OCI-LY3 (cell line): ENCODE measurements around the gene ZNF438.

ENCODE experiments used
- H2AFZ ChIP-seq: fragments of 200-600, 300-600 bp; shearing (Covaris generic); 2 replicates; pipeline ENCODE4 v1.6.0; 2014; ENCODE audit warnings: antibody characterized with exemption, low read depth, low read length
- H3K27ac ChIP-seq: fragments of 200-600, 300-600 bp; sonication (generic); 2 replicates; pipeline ENCODE4 v1.5.1; 2014; ENCODE audit warnings: mild to moderate bottlenecking, low read length, moderate library complexity, mixed read lengths
- H3K27me3 ChIP-seq: fragments of 200-600, 300-600 bp; sonication (generic); 2 replicates; pipeline ENCODE4 v1.6.1; 2014; ENCODE audit warnings: low read depth, low read length, mixed read lengths
- H3K36me3 ChIP-seq: fragments of 200-600, 300-600 bp; sonication (generic); replicated peaks from 2 replicates; pipeline ENCODE3; 2014; ENCODE audit warnings: low read depth, low read length, mixed read lengths
- H3K4me1 ChIP-seq: fragments of 300-600, 200-600 bp; sonication (generic); 2 replicates; pipeline ENCODE4 v1.6.1; 2014; ENCODE audit warnings: low read length, mixed read lengths
- H3K4me2 ChIP-seq: fragments of 200-600, 300-600 bp; sonication (generic); 2 replicates; pipeline ENCODE4 v1.6.1; 2014; ENCODE audit warnings: low read length, mixed read lengths
- H3K4me3 ChIP-seq: fragments of 300-600, 200-600 bp; sonication (generic); 2 replicates; pipeline ENCODE4 v1.5.1; 2014; ENCODE audit warnings: antibody characterized with exemption, mild to moderate bottlenecking, low read length, moderate library complexity
- H3K79me2 ChIP-seq: fragments of 300-600, 200-600 bp; shearing (Covaris generic); 2 replicates; pipeline ENCODE4 v1.6.1; 2014; ENCODE audit warnings: mild to moderate bottlenecking, low read length, mixed read lengths
- H3K9ac ChIP-seq: fragments of 300-600, 200-600 bp; shearing (Covaris generic); 2 replicates; pipeline ENCODE4 v1.6.0; 2014; ENCODE audit warnings: mild to moderate bottlenecking, low read length, moderate library complexity
- H3K9me3 ChIP-seq: fragments of 200-600, 300-600 bp; shearing (Covaris generic); 2 replicates; pipeline ENCODE4 v1.6.1; 2014; ENCODE audit warnings: low read length, mixed read lengths; ENCODE audit not compliant: insufficient read depth
- H4K20me1 ChIP-seq: fragments of 200-600, 300-600 bp; sonication (generic); 2 replicates; pipeline ENCODE4 v1.6.1; 2016; ENCODE audit warnings: low read length, mixed read lengths; ENCODE audit not compliant: insufficient read depth
- EZH2phosphoT487 ChIP-seq: fragments of 200-600 bp; shearing (Covaris generic); IDR thresholded peaks from 2 replicates; pipeline ENCODE4 v1.6.1; 2018; ENCODE audit warnings: antibody characterized with exemption, mixed run types, low read depth
- TF ChIP-seq, protein P1 (sequence below): fragments of 200-600, 300-600 bp; sonication (generic); IDR thresholded peaks from 2 replicates; pipeline ENCODE4 v1.5.1; 2014; ENCODE audit warnings: antibody characterized with exemption, low read length, low read depth

ZNF438 gene

DNA sequence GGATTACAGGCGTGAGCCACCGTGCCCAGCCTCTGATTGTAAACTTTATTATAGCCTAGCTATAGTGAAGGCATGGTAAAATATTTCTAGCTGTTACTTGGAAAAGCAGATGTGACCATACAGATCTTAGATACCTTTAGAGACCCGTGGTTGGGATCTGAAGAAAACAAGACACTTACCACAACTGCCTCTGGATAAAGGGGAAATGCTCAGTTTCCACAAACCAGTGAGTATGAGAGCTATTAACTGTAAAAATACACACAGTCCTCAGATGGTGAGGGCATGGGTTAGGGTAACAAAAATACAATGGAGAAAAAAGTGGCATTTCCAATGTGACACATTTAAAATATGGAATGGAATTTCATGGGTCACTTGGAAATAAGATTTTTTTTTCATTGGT lies 63.0 kb downstream of the ZNF438 start:
- no peak overlapping the region for H3K4me3 ChIP-seq
- H3K27me3 ChIP-seq, result no peaks in the 10 kb centered on the region
- no peak overlapping the region for H2AFZ ChIP-seq
- no peaks in the 10 kb centered on the region for H4K20me1 ChIP-seq
- H3K79me2 ChIP-seq, result no peaks in the 10 kb centered on the region
- H3K4me2 ChIP-seq, result no peak overlapping the region
- TF ChIP-seq, protein P1, sequence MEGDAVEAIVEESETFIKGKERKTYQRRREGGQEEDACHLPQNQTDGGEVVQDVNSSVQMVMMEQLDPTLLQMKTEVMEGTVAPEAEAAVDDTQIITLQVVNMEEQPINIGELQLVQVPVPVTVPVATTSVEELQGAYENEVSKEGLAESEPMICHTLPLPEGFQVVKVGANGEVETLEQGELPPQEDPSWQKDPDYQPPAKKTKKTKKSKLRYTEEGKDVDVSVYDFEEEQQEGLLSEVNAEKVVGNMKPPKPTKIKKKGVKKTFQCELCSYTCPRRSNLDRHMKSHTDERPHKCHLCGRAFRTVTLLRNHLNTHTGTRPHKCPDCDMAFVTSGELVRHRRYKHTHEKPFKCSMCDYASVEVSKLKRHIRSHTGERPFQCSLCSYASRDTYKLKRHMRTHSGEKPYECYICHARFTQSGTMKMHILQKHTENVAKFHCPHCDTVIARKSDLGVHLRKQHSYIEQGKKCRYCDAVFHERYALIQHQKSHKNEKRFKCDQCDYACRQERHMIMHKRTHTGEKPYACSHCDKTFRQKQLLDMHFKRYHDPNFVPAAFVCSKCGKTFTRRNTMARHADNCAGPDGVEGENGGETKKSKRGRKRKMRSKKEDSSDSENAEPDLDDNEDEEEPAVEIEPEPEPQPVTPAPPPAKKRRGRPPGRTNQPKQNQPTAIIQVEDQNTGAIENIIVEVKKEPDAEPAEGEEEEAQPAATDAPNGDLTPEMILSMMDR, result no peak
- TF ChIP-seq EZH2phosphoT487, result no peak
- H3K27ac ChIP-seq, result no peak overlapping the region
- H3K4me1 ChIP-seq, result peaks cover 20% of the 10 kb centered on the region
- no peak overlapping the region for H3K9ac ChIP-seq
- no peaks in the 10 kb centered on the region for H3K9me3 ChIP-seq
- no peaks in the 10 kb centered on the region for H3K36me3 ChIP-seq

GRCh38 chr10:30967650-30968410 lies 63.8 kb downstream of the ZNF438 start:
- Histone ChIP-seq H3K4me1 (peaks cover 29% of the 10 kb centered on the region), H3K4me3 (no peak overlapping the region), H3K79me2 (no peaks in the 10 kb centered on the region), H4K20me1 (no peaks in the 10 kb centered on the region), H3K9ac (no peak overlapping the region), H3K4me2 (no peak overlapping the region), H3K36me3 (no peaks in the 10 kb centered on the region), H3K27ac (no peak overlapping the region), H3K9me3 (no peaks in the 10 kb centered on the region), H3K27me3 (no peaks in the 10 kb centered on the region), H2AFZ (no peak overlapping the region)
- TF ChIP-seq, protein P1, result no peak
- TF ChIP-seq EZH2phosphoT487, result no peak

DNA sequence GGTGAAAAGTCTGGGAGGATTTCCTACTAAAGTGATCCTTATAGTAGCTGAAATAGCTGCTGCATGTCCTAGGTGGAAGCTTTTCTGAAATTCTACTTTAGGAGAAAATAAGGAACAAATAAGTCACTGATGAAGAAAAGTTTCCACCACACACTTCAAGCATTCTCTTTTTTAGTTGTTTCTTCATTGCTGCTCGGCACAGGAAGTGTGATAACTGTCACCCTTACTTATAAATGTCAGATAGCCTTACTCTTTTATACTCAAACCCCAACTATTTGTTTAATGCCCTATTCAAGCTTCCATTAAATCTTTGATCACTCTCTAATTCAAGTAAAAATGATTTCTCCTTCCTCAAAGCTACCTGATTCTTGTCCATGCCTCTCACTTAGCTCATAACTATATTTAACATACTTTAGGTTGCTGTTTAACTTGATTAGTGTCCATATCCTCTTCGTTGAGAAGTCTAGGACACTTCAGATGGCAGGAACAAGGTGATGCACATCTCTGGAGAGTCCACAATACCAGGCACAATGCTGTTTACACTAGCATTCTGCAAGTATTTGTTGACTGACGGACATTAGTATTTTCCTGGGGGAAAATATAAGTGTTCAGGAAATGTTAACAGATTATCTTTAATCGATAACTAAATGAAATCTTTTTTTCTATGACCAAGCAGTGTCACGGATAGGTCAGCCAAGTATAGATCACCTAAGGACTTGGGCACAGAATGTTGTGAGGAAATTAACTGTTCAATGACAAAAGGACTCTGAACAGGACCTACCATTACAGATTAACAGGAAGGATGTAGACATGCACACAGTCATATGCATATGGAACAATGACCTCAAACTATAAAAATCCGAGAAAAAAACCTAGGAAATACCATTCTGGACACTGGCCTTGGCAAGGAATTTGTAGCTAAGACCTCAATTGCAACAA lies 67.4 kb downstream of the ZNF438 start:
- H2AFZ ChIP-seq, result no peak overlapping the region

More for the DNA sequence above, 67.4 kb downstream of the ZNF438 start:
- no peaks in the 10 kb centered on the region for H3K36me3 ChIP-seq
- H4K20me1 ChIP-seq, result no peaks in the 10 kb centered on the region
- H3K4me2 ChIP-seq, result peak overlapping the region; percentile 43
- TF ChIP-seq, protein P1, result no peak
- TF ChIP-seq EZH2phosphoT487, result no peak
- 0 out of 2 replicates have a peak overlapping the region, but pooled peaks have one; percentile 6 for H3K9ac ChIP-seq
- H3K79me2 ChIP-seq, result no peaks in the 10 kb centered on the region; the same call in 1 of the 2 replicates
- no peaks in the 10 kb centered on the region for H3K9me3 ChIP-seq
- no peak overlapping the region; the same call in 1 of the 2 replicates for H3K4me3 ChIP-seq
- peak overlapping the region; percentile 29; the same call in 1 of the 2 replicates for H3K27ac ChIP-seq
- H3K4me1 ChIP-seq, result peaks cover 54% of the 10 kb centered on the region
- H3K27me3 ChIP-seq, result no peaks in the 10 kb centered on the region
